ENCODE results near the gene CCDC194.

CCDC194 gene

GRCh38 chr19:17348700-17349099 lies 45.3 kb downstream of the CCDC194 start (continued):
- TF ChIP-seq ZNF335 (tag by site-specific recombination; conservative IDR thresholded peaks at IDR 0.05) (peak; percentile 66), HOXC10 (CRISPR knock-in tag; IDR thresholded peaks at IDR 0.05) (no peak)

GRCh38 chr19:17347877-17348276 lies 46.1 kb downstream of the CCDC194 start:
- Histone ChIP-seq H3K36me3 (ENCODE audit: control insufficient read depth in 2 of 2, insufficient read depth in 1 of 2, low read length in 2 of 2) (no peaks in the 10 kb centered on the region; a peak in 1 of 3 replicates), H3K9me3 (ENCODE audit: control insufficient read depth, insufficient read depth, low read depth, low read length) (no peaks in the 10 kb centered on the region), H3K27ac (ENCODE audit: extremely low read depth, low read depth, low read length) (no peak overlapping the region), H3K4me3 (ENCODE audit: low read depth, low read length) (no peak overlapping the region), H3K4me1 (ENCODE audit: control insufficient read depth, insufficient read depth, low read length) (no peaks in the 10 kb centered on the region)
- ChIA-PET CTCF (interaction anchor here (0.5 to 2.2 kb wide), 7 partner anchors 36 to 416 kb away, joined by 3 to 17 read pairs (median 3); no protein-coding TSS in a partner anchor), POLR2A (no interaction called here)
- peak; percentile 11 for TF ChIP-seq ZBTB26 (tag by site-specific recombination; optimal IDR thresholded peaks at IDR 0.05)
- peak; percentile 95 for TF ChIP-seq ZNF16 (tag by site-specific recombination; IDR thresholded peaks at IDR 0.05; ENCODE audit: low read depth)
- no peak for TF ChIP-seq ZSCAN18 (tag by site-specific recombination; IDR thresholded peaks at IDR 0.05)

GRCh38 chr19:17347361-17347760 lies 46.6 kb downstream of the CCDC194 start:
- no peaks in the 10 kb centered on the region for H3K9me3 ChIP-seq (ENCODE audit: control insufficient read depth, insufficient read depth, low read depth, low read length)
- H3K4me3 ChIP-seq (ENCODE audit: low read depth, low read length) = no peak overlapping the region
- H3K27ac ChIP-seq (ENCODE audit: extremely low read depth, low read depth, low read length) = no peak overlapping the region
- peaks cover 0 to 2% of the 10 kb centered on the region in 2 experiments; a peak in 2 of 3 replicates for H3K36me3 ChIP-seq (ENCODE audit: control insufficient read depth in 2 of 2, insufficient read depth in 1 of 2, low read length in 2 of 2)
- no peak for TF ChIP-seq PRDM2 (tag by site-specific recombination; IDR thresholded peaks at IDR 0.05; ENCODE audit: borderline replicate concordance)
- no peak for TF ChIP-seq ZNF692 (tag by site-specific recombination; IDR thresholded peaks at IDR 0.05)
- TF ChIP-seq ZNF114 (tag by site-specific recombination; IDR thresholded peaks at IDR 0.05) = no peak
- TF ChIP-seq ZNF274 (IDR thresholded peaks at IDR 0.05; ENCODE audit: low read length) = no peak
- no peak for TF ChIP-seq ZNF274 (tag by site-specific recombination; IDR thresholded peaks at IDR 0.05; ENCODE audit: borderline replicate concordance)
- no peak for TF ChIP-seq ZBTB26 (tag by site-specific recombination; optimal IDR thresholded peaks at IDR 0.05)
- no peak for TF ChIP-seq ZNF501 (tag by site-specific recombination; IDR thresholded peaks at IDR 0.05)
- TF ChIP-seq SP2 (tag by site-specific recombination; IDR thresholded peaks at IDR 0.05) = no peak
- no peak for TF ChIP-seq ZNF223 (tag by site-specific recombination; IDR thresholded peaks at IDR 0.05)
- no peak for TF ChIP-seq ZNF530 (tag by site-specific recombination; IDR thresholded peaks at IDR 0.05; ENCODE audit: low read depth)
- no peaks in the 10 kb centered on the region for H3K4me1 ChIP-seq (ENCODE audit: control insufficient read depth, insufficient read depth, low read length)
- ChIA-PET CTCF (interaction anchor here (0.7 to 2.2 kb wide), 9 partner anchors 15 to 712 kb away, joined by 3 to 17 read pairs (median 4); no protein-coding TSS in a partner anchor), POLR2A (interaction anchor here (0.7 kb wide), 1 partner anchor 72 kb away, joined by 3 read pairs; the partner anchor contains the start of gene MVB12A)
